A549 (cell line): Measurements from ENCODE around the gene CLTCL1. TPM values are rescaled to one million over a fixed set of nuclear protein-coding genes. Genes with fewer than 3 reads are reported as not detected.

Experiments
- ATAC-seq, 2 experiments: fragments of 200-7000 bp in 1 of 2; fragments of >200 bp in 1 of 2; cut with Nextera tagmentation in 1 of 2; cut with Tn5 transposase in 1 of 2; 3 replicates each; pipeline versions ENCODE4 v1.8.0 to v1.9.1; 2018 to 2020; ENCODE audit warnings: mild to moderate bottlenecking in 1 of 2, moderate library complexity in 1 of 2
- CTCF ChIA-PET: fragments of 300-600 bp; sonication (Branson Sonifier 250); formaldehyde crosslinking; extraction: SDS; loops from one replicate; lab custom pipeline; 2021; ENCODE audit warnings: antibody characterized with exemption, inconsistent platforms; lab: Yijun Ruan, JAX
- POLR2A ChIA-PET: fragments of 350-600 bp; formaldehyde crosslinking; extraction: SDS; loops from one replicate; lab custom pipeline; 2021; ENCODE audit warnings: antibody characterized with exemption, inconsistent platforms; lab: Yijun Ruan, JAX
- DNase-seq, 2 experiments: peaks; one replicate each; pipeline versions ENCODE4 v3.0.0 to v3.0.0-alpha.2; 2011 to 2016; ENCODE audit warnings: low read depth in 1 of 2, low spot score in 1 of 2
- FAIRE-seq: peaks from 2 replicates; lab custom pipeline; 2011; peaks lifted over from hg19 to GRCh38; lab: Jason Lieb, UNC
- H3K27ac ChIP-seq, 2 experiments: fragments of >200 bp; sonication (Bioruptor Twin); formaldehyde crosslinking; 3 replicates each; pipeline ENCODE4 v1.5.1; 2016 to 2017
- H3K4me1 ChIP-seq: fragments of >200 bp; sonication (Bioruptor Twin); formaldehyde crosslinking; 3 replicates; pipeline ENCODE4 v1.6.1; 2016
- H3K4me2 ChIP-seq: fragments of >200 bp; sonication (Bioruptor Twin); formaldehyde crosslinking; 3 replicates; pipeline ENCODE4 v1.6.1; 2016
- H3K4me3 ChIP-seq: fragments of >200 bp; sonication (Bioruptor Twin); formaldehyde crosslinking; 3 replicates; pipeline ENCODE4 v1.5.1; 2016
- H3K9me3 ChIP-seq: fragments of >200 bp; sonication (Bioruptor Twin); formaldehyde crosslinking; 3 replicates; pipeline ENCODE4 v1.6.1; 2016
- ATOH8 ChIP-seq: fragments of 250-450 bp; sonication (Bioruptor Pico); IDR thresholded peaks from 2 replicates; pipeline ENCODE4 v1.5.0; 2020; ENCODE audit warnings: low read depth, mild to moderate bottlenecking, moderate library complexity
- BHLHE40 ChIP-seq: IDR thresholded peaks from 2 replicates; pipeline ENCODE4 v1.6.1; 2012; ENCODE audit warnings: low read depth, low read length, inconsistent platforms
- CBX8 ChIP-seq: fragments of 200-600 bp; sonication (generic); IDR thresholded peaks from 2 replicates; pipeline ENCODE4 v1.6.1; 2016
- CEBPB ChIP-seq, 2 experiments: fragments of >200 bp in 1 of 2; sonication (Bioruptor Twin) in 1 of 2; formaldehyde crosslinking in 1 of 2; IDR thresholded peaks; 2 replicates each; pipeline ENCODE4 v1.6.1; 2012 to 2016
- CHD4 ChIP-seq: fragments of 200-600 bp; sonication (generic); IDR thresholded peaks from 2 replicates; pipeline ENCODE4 v1.6.1; 2016; ENCODE audit warnings: antibody characterized with exemption, mild to moderate bottlenecking, borderline replicate concordance
- EP300 ChIP-seq, 2 experiments: fragments of >200 bp; sonication (Bioruptor Twin); formaldehyde crosslinking; IDR thresholded peaks; 2 replicates in 1 of 2; 3 replicates in 1 of 2; pipeline ENCODE4 v1.6.1; 2016 to 2017
- FOSB ChIP-seq: fragments of 250-450 bp; sonication (Bioruptor Pico); IDR thresholded peaks from 2 replicates; pipeline ENCODE4 v1.5.0; 2020; ENCODE audit warnings: mild to moderate bottlenecking, moderate library complexity
- GATA3 ChIP-seq: IDR thresholded peaks from 2 replicates; pipeline ENCODE4 v1.6.1; 2012; ENCODE audit warnings: borderline replicate concordance
- HDAC2 ChIP-seq: fragments of 200-600 bp; sonication (generic); IDR thresholded peaks from 2 replicates; pipeline ENCODE4 v1.6.1; 2016
- HOXB13 ChIP-seq: fragments of 250-450 bp; sonication (Bioruptor Pico); IDR thresholded peaks from 2 replicates; pipeline ENCODE4 v1.5.0; 2020; ENCODE audit warnings: low read depth, mild to moderate bottlenecking, moderate library complexity
- JUN ChIP-seq, 2 experiments: fragments of >200 bp; sonication (Bioruptor Twin); formaldehyde crosslinking; IDR thresholded peaks; 2 replicates in 1 of 2; 3 replicates in 1 of 2; pipeline ENCODE4 v1.6.1; 2016 to 2017
- JUNB ChIP-seq: fragments of >200 bp; sonication (Bioruptor Twin); formaldehyde crosslinking; IDR thresholded peaks from 2 replicates; pipeline ENCODE4 v1.6.1; 2016
- KDM1A ChIP-seq: fragments of 200-600 bp; sonication (generic); IDR thresholded peaks from 2 replicates; pipeline ENCODE4 v1.6.1; 2016; ENCODE audit warnings: low read depth, mild to moderate bottlenecking
- KDM5A ChIP-seq: fragments of 200-600 bp; sonication (generic); IDR thresholded peaks from 2 replicates; pipeline ENCODE4 v1.6.1; 2016; ENCODE audit warnings: antibody characterized with exemption, mild to moderate bottlenecking
- MAFK ChIP-seq: fragments of 450-650 bp; IDR thresholded peaks from 2 replicates; pipeline ENCODE4 v1.6.1; 2014; ENCODE audit not compliant: partially characterized antibody
- MAX ChIP-seq: IDR thresholded peaks from 2 replicates; pipeline ENCODE4 v1.6.1; 2012
- MYC ChIP-seq: IDR thresholded peaks from 2 replicates; pipeline ENCODE4 v1.6.1; 2012; ENCODE audit warnings: mild to moderate bottlenecking, inconsistent platforms, low read length, improper control_type of control experiment, borderline replicate concordance
- PBX3 ChIP-seq: IDR thresholded peaks from 2 replicates; pipeline ENCODE4 v1.6.1; 2012
- POLR2A ChIP-seq: IDR thresholded peaks from 2 replicates; pipeline ENCODE4 v1.6.1; 2012; ENCODE audit warnings: mild to moderate bottlenecking, low read length
- POLR2AphosphoS2 ChIP-seq: conservative IDR thresholded peaks from 2 replicates; pipeline ENCODE4 v1.6.1; 2012; ENCODE audit warnings: low read length, improper control_type of control experiment, inconsistent platforms
- RCOR1 ChIP-seq: fragments of 150-350 bp; IDR thresholded peaks from 2 replicates; pipeline ENCODE4 v1.6.1; 2014; ENCODE audit warnings: antibody characterized with exemption, low read length, low read depth
- TFCP2L1 ChIP-seq: fragments of 250-450 bp; sonication (Bioruptor Pico); IDR thresholded peaks from 2 replicates; pipeline ENCODE4 v1.5.0; 2021; ENCODE audit warnings: mild to moderate bottlenecking
- TP53 ChIP-seq: fragments of 250-450 bp; sonication (Bioruptor Pico); IDR thresholded peaks from 2 replicates; pipeline ENCODE4 v1.5.0; 2021; ENCODE audit warnings: mild to moderate bottlenecking, moderate library complexity
- ZFP36 ChIP-seq: fragments of 450-650 bp; IDR thresholded peaks from 2 replicates; pipeline ENCODE4 v1.6.1; 2014; ENCODE audit warnings: borderline replicate concordance; ENCODE audit not compliant: partially characterized antibody
- WGBS: methylation state at CpG from one replicate; pipeline ENCODE4 v1.1.6; 2017; ENCODE audit errors: missing lambda C conversion rate; 5-methylcytosine and 5-hydroxymethylcytosine counted together
- polyA plus RNA-seq, 4 experiments: library from polyadenylated mRNA; depleted of rRNA in 3 of 4; stranded (reverse); fragments of >200 nt; fragmentation: RNase III in 1 of 4; extraction: RNeasy Plus Mini Kit Qiagen cat#74134 plus additional on column Dnase treatment in 1 of 4; gene quantifications; 2 replicates in 3 of 4; 3 replicates in 1 of 4; pipeline ENCODE4 v1.2.3, GENCODE V29; 2011 to 2017
- TF ChIP-seq, protein P1 (sequence below): fragments of 250-450 bp; sonication (Bioruptor Pico); IDR thresholded peaks from 2 replicates; pipeline ENCODE4 v1.5.0; 2021; ENCODE audit warnings: mild to moderate bottlenecking, moderate library complexity, borderline replicate concordance
- TF ChIP-seq, protein P2 (sequence below): fragments of >200 bp; sonication (Bioruptor Twin); formaldehyde crosslinking; IDR thresholded peaks from 2 replicates; pipeline ENCODE4 v1.6.1; 2016

Gene CLTCL1
- polyA plus RNA-seq, 2 of the 4 experiments (the other 2 are of a cell fraction): 8.6 to 10.6 TPM

DNA sequence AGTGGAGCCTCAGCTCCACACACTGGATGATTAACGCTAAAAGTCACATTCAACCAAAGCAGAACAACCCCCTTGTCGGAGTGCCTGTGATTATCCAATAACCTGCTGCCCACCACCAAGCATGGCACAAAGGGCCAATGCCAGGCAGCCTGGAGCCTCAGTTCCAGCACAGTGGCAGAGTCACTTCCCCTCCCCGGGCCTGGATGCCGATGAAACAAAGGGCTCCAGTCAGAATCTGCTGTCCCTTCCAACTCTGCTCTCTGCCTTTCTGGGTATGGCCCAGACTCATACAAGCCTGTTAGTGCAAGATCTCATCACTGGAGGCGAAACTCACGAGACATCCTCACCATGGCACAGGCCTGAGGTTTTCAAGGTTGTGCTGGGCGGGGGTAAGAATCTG lies 52.1 kb downstream of the CLTCL1 start (continued):
- TF ChIP-seq, protein P1, sequence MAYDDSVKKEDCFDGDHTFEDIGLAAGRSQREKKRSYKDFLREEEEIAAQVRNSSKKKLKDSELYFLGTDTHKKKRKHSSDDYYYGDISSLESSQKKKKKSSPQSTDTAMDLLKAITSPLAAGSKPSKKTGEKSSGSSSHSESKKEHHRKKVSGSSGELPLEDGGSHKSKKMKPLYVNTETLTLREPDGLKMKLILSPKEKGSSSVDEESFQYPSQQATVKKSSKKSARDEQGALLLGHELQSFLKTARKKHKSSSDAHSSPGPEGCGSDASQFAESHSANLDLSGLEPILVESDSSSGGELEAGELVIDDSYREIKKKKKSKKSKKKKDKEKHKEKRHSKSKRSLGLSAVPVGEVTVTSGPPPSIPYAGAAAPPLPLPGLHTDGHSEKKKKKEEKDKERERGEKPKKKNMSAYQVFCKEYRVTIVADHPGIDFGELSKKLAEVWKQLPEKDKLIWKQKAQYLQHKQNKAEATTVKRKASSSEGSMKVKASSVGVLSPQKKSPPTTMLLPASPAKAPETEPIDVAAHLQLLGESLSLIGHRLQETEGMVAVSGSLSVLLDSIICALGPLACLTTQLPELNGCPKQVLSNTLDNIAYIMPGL (CRISPR knock-in tag): no peak
- TF ChIP-seq JUNB: no peak
- no peak for TF ChIP-seq BHLHE40
- no peak for TF ChIP-seq ZFP36
- no peak for TF ChIP-seq CHD4
- TF ChIP-seq MAFK: no peak
- TF ChIP-seq, all 56 proteins: peak for 0

- POLR2A ChIA-PET: no interaction called here
- H3K4me3 ChIP-seq: no peak overlapping the region
- no peak overlapping the region for H3K4me2 ChIP-seq
- no peaks in the 10 kb centered on the region for H3K4me1 ChIP-seq
- no peak for ATAC-seq
- FAIRE-seq: no peak
- no peak for DNase-seq
- no peak for TF ChIP-seq JUN (IDR thresholded peaks at IDR 0.05)
- TF ChIP-seq CBX8: no peak
- TF ChIP-seq BHLHE40: no peak
- TF ChIP-seq PBX3: no peak
- no peak for TF ChIP-seq HDAC2
- TF ChIP-seq KDM5A: no peak
- TF ChIP-seq JUNB: no peak
- TF ChIP-seq ATOH8: no peak
- no peak for TF ChIP-seq TFCP2L1 (CRISPR knock-in tag)
- no peak for TF ChIP-seq HOXB13 (CRISPR knock-in tag)
- TF ChIP-seq TP53 (CRISPR knock-in tag): no peak
- no peak for TF ChIP-seq EP300 (IDR thresholded peaks at IDR 0.05)
- no peak for TF ChIP-seq MYC
- no peak for TF ChIP-seq MAX
- no peak for TF ChIP-seq KDM1A
- no peak for TF ChIP-seq RCOR1
- TF ChIP-seq CEBPB (IDR thresholded peaks at IDR 0.05): no peak
- TF ChIP-seq POLR2A: no peak
- TF ChIP-seq, protein P2, sequence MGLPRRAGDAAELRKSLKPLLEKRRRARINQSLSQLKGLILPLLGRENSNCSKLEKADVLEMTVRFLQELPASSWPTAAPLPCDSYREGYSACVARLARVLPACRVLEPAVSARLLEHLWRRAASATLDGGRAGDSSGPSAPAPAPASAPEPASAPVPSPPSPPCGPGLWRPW: no peak
- TF ChIP-seq POLR2AphosphoS2: no peak
- 88% methylated on average over 7 of the region's 7 CpGs for WGBS
- H3K9me3 ChIP-seq: no peaks in the 10 kb centered on the region
- no peak overlapping the region for H3K27ac ChIP-seq
- CTCF ChIA-PET: no interaction called here
These were observed 52.6 kb downstream of the CLTCL1 start for GRCh38 chr22:19238900-19239299.

DNA sequence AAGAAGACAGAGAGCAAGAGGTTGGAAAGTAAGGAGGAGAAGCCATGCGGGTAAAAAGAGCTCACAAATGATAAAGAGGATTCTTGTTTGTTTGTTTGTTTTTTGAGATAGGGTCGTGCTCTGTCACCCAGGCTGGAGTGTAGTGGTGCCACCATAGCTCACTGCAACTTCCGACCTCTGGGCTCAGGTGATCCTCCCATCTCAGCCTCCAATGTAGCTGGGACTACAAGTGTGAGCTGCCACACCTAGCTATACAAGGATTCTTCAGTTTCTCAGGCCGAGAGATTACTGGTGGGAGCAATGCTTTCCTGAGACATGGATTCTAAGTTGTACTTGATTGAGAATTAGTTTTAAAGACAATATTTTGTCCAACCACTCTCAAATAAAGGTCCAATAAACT lies 55.6 kb downstream of the CLTCL1 start:
- Histone ChIP-seq H3K4me1 (no peaks in the 10 kb centered on the region), H3K4me2 (no peak overlapping the region), H3K27ac (no peak overlapping the region), H3K9me3 (no peaks in the 10 kb centered on the region), H3K4me3 (no peak overlapping the region)
- DNase-seq (no peak), FAIRE-seq (no peak), ATAC-seq (no peak)
- ChIA-PET CTCF (no interaction called here), POLR2A (no interaction called here)
- 87% methylated on average over 4 of the region's 4 CpGs for WGBS
- TF ChIP-seq GATA3 (no peak), FOSB (CRISPR knock-in tag) (no peak)
